Ishikawa (cell line): ENCODE data around the gene TMEM215.

ENCODE experiments used
- EGR1 ChIP-seq: IDR thresholded peaks from 2 replicates; pipeline ENCODE4 v1.6.1; 2012
- REST ChIP-seq: IDR thresholded peaks from 2 replicates; pipeline ENCODE4 v1.6.1; 2012; ENCODE audit warnings: low read depth, mild to moderate bottlenecking
- TAF1 ChIP-seq: IDR thresholded peaks from 2 replicates; pipeline ENCODE4 v1.6.1; 2012; ENCODE audit warnings: low read depth, mild to moderate bottlenecking

DNA sequence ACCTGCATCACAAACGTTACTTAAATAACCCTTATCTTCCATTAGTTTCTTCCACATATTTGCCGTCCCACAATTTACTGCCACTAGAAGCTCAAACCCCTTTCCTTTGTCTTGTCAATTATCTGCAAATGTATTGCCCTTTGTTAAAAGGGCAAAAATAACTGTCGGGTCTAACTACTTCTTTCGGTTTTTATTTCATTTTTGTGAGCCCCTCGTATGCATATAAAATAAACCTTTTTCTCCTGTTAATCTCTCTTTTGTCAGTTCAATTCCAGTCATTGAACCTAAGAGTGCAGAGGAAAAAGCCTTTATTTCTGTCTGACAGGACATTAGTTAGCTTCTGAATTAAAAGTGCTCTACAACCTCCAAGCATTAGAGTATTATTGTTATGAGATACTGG, 45.5 kb downstream of the TMEM215 start:
- TF ChIP-seq REST (no peak), EGR1 (no peak), TAF1 (no peak)
